ENCODE measurements around the gene TRIM66.

GRCh38 chr11:8690374-8691342, 8.2 kb upstream of the TRIM66 start:
- TF ChIP-seq, protein P1, sequence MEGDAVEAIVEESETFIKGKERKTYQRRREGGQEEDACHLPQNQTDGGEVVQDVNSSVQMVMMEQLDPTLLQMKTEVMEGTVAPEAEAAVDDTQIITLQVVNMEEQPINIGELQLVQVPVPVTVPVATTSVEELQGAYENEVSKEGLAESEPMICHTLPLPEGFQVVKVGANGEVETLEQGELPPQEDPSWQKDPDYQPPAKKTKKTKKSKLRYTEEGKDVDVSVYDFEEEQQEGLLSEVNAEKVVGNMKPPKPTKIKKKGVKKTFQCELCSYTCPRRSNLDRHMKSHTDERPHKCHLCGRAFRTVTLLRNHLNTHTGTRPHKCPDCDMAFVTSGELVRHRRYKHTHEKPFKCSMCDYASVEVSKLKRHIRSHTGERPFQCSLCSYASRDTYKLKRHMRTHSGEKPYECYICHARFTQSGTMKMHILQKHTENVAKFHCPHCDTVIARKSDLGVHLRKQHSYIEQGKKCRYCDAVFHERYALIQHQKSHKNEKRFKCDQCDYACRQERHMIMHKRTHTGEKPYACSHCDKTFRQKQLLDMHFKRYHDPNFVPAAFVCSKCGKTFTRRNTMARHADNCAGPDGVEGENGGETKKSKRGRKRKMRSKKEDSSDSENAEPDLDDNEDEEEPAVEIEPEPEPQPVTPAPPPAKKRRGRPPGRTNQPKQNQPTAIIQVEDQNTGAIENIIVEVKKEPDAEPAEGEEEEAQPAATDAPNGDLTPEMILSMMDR (conservative IDR thresholded peaks at IDR 0.05 in 1 of 2, IDR thresholded peaks at IDR 0.05 in 1 of 2; ENCODE audit: low read depth in 1 of 2, low read length in 2 of 2): no peak
- no peak for TF ChIP-seq EZH2 (IDR thresholded peaks at IDR 0.05; ENCODE audit: low read length, missing control alignments)

Data from fibroblast of lung (primary cell).